A673 (cell line): Measurements from ENCODE around the gene ETV6. TPM values are rescaled to one million over a fixed set of nuclear protein-coding genes. Genes with fewer than 3 reads are reported as not detected.
A peak's percentile ranks its signal among the peaks of the same experiment; 100 is the strongest.

ENCODE experiments used
- BruUV-seq: library from RNA; stranded (reverse); fragments of 400-500 nt; replicated peaks from 2 replicates; lab custom pipeline; 2021; lab: Mats Ljungman, UMichigan
- CTCF ChIA-PET: fragments of 300-600 bp; sonication (Branson Sonifier 250); formaldehyde crosslinking; loops from one replicate; lab custom pipeline; 2022; ENCODE audit warnings: antibody characterized with exemption; lab: Charles Lee
- POLR2A ChIA-PET: fragments of 300-600 bp; sonication (Branson Sonifier 250); formaldehyde crosslinking; loops from one replicate; lab custom pipeline; 2022; ENCODE audit warnings: antibody characterized with exemption; ENCODE audit not compliant: low non-redundant PET; lab: Charles Lee
- DNase-seq: peaks from one replicate; pipeline ENCODE4 v3.0.0-alpha.2; 2015; ENCODE audit warnings: low spot score
- H3K27ac ChIP-seq: fragments of 200-600 bp; sonication (generic); 2 replicates; pipeline ENCODE4 v1.5.1; 2016; ENCODE audit warnings: mixed run types, low read depth, mild to moderate bottlenecking, mixed read lengths, antibody characterized with exemption, low read length; ENCODE audit not compliant: poor library complexity, severe bottlenecking
- H3K27me3 ChIP-seq: fragments of 200-600 bp; sonication (generic); replicated peaks from 2 replicates; pipeline ENCODE4 v1.6.1; 2017; ENCODE audit warnings: mixed run types, low read depth, mild to moderate bottlenecking, mixed read lengths, antibody characterized with exemption, low read length; ENCODE audit not compliant: insufficient read depth, poor library complexity
- H3K36me3 ChIP-seq: fragments of 200-600 bp; sonication (generic); 2 replicates; pipeline ENCODE4 v1.6.1; 2016; ENCODE audit warnings: mixed run types, mild to moderate bottlenecking, mixed read lengths, antibody characterized with exemption, low read length; ENCODE audit not compliant: insufficient read depth, poor library complexity, severe bottlenecking
- H3K4me1 ChIP-seq: fragments of 200-600 bp; sonication (generic); 2 replicates; pipeline ENCODE4 v1.6.1; 2017; ENCODE audit warnings: mixed run types, mild to moderate bottlenecking, mixed read lengths, antibody characterized with exemption, low read length; ENCODE audit not compliant: insufficient read depth, poor library complexity, severe bottlenecking
- H3K4me3 ChIP-seq: fragments of 200-600 bp; sonication (generic); 2 replicates; pipeline ENCODE4 v1.5.1; 2016; ENCODE audit warnings: low read depth, mixed run types, mild to moderate bottlenecking, mixed read lengths, low read length; ENCODE audit not compliant: poor library complexity, severe bottlenecking
- H3K9me3 ChIP-seq: fragments of 200-600 bp; sonication (generic); 2 replicates; pipeline ENCODE4 v1.6.1; 2016; ENCODE audit warnings: mixed run types, low read depth, mild to moderate bottlenecking, mixed read lengths, antibody characterized with exemption, low read length; ENCODE audit not compliant: poor library complexity, severe bottlenecking
- CTCF ChIP-seq: fragments of 300-800, 200-600 bp; sonication (generic); conservative IDR thresholded peaks from 2 replicates; pipeline ENCODE4 v1.5.1; 2017; ENCODE audit warnings: low read depth, mild to moderate bottlenecking, antibody characterized with exemption, low read length, moderate library complexity, mixed read lengths
- EZH2 ChIP-seq: fragments of 200-600 bp; sonication (generic); IDR thresholded peaks from 2 replicates; pipeline ENCODE4 v1.6.1; 2017; ENCODE audit warnings: borderline replicate concordance, low read depth, mild to moderate bottlenecking, mixed read lengths, antibody characterized with exemption, low read length; ENCODE audit not compliant: poor library complexity, severe bottlenecking
- intact Hi-C: fragments of 100-400 bp; cut with micrococcal nuclease; formaldehyde crosslinking; loops from one replicate; pipeline ENCODE4 v1.10.0; 2022; ENCODE audit not compliant: unreplicated experiment
- total RNA-seq: library from RNA; stranded (reverse); gene quantifications from 2 replicates; pipeline ENCODE4 v1.2.3, GENCODE V29; 2021

Gene ETV6
- total RNA-seq, 1 experiment from 2014 or later = 32.4 TPM

- no peak for DNase-seq
- Histone ChIP-seq H3K9me3 (no peaks in the 10 kb centered on the region), H3K36me3 (no peaks in the 10 kb centered on the region), H3K27me3 (no peaks in the 10 kb centered on the region), H3K4me3 (no peak overlapping the region), H3K27ac (peak overlapping the region; percentile 78), H3K4me1 (peaks cover 49% of the 10 kb centered on the region)
- BruUV-seq = no TSS peak
- intact Hi-C loops = no loop called here
- POLR2A ChIA-PET = no interaction called here
- TF ChIP-seq EZH2 = no peak
- TF ChIP-seq CTCF = no peak
- CTCF ChIA-PET = no interaction called here
Observed at GRCh38 chr12:11787437-11787836, 138.0 kb downstream of the ETV6 start.

- no TSS peak for BruUV-seq
- H3K4me1 ChIP-seq = peaks cover 49% of the 10 kb centered on the region
- intact Hi-C loops = no loop called here
- H3K4me3 ChIP-seq = peak overlapping the region; percentile 16
- no peaks in the 10 kb centered on the region for H3K36me3 ChIP-seq
- ChIA-PET POLR2A (interaction anchor here (0.5 kb wide), 1 partner anchor 11 kb away, joined by 5 read pairs; no protein-coding TSS in a partner anchor), CTCF (no interaction called here)
- no peaks in the 10 kb centered on the region for H3K27me3 ChIP-seq
- no peak for TF ChIP-seq CTCF
- no peak for TF ChIP-seq EZH2
- peak; percentile 89 for DNase-seq
- H3K9me3 ChIP-seq = no peaks in the 10 kb centered on the region
- peak overlapping the region; percentile 78 for H3K27ac ChIP-seq
Observed at GRCh38 chr12:11787933-11788849, 138.7 kb downstream of the ETV6 start.

- Histone ChIP-seq H3K4me3 (no peak overlapping the region), H3K4me1 (peaks cover 26% of the 10 kb centered on the region), H3K27me3 (no peaks in the 10 kb centered on the region), H3K9me3 (no peaks in the 10 kb centered on the region), H3K36me3 (no peaks in the 10 kb centered on the region), H3K27ac (no peak overlapping the region)
- TF ChIP-seq CTCF (no peak), EZH2 (no peak)
- BruUV-seq = no TSS peak
- ChIA-PET POLR2A (no interaction called here), CTCF (no interaction called here)
- intact Hi-C loops = no loop called here
- DNase-seq = no peak
Observed at GRCh38 chr12:11793921-11794710, 144.6 kb downstream of the ETV6 start.
